SU-DHL-6 (cell line): ENCODE measurements around the gene HAT1.

ENCODE experiments used
- EZH2phosphoT487 ChIP-seq: fragments of 200-600 bp; sonication (generic), shearing (Covaris generic); conservative IDR thresholded peaks from 2 replicates; pipeline ENCODE4 v1.6.1; 2018; ENCODE audit warnings: mild to moderate bottlenecking, antibody characterized with exemption, low read length, moderate library complexity, mixed read lengths
- TF ChIP-seq, protein P1 (sequence below): fragments of 200-600 bp; sonication (generic); IDR thresholded peaks from one replicate; pipeline ENCODE4 v1.5.1; 2017; ENCODE audit warnings: antibody characterized with exemption, mild to moderate bottlenecking, low read length, moderate library complexity; ENCODE audit not compliant: insufficient read depth, poor library complexity, severe bottlenecking

DNA sequence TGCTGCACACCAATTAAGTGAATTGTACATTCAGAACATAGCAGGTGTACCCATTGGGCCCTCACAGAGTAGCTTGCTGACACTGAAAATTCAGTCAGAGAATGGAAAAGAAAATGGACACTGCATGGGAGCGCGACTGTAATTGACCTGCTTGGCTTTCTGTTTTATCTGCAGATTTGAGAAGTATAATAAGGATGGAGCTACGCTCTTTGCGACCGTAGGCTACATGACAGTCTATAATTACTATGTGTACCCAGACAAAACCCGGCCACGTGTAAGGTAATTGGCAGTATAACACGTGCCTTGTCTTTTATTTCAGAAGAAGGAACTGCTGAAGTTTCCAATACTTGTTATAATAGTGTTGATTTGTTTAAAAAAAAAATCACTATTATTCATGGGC lies 44.0 kb downstream of the HAT1 start:
- TF ChIP-seq, protein P1, sequence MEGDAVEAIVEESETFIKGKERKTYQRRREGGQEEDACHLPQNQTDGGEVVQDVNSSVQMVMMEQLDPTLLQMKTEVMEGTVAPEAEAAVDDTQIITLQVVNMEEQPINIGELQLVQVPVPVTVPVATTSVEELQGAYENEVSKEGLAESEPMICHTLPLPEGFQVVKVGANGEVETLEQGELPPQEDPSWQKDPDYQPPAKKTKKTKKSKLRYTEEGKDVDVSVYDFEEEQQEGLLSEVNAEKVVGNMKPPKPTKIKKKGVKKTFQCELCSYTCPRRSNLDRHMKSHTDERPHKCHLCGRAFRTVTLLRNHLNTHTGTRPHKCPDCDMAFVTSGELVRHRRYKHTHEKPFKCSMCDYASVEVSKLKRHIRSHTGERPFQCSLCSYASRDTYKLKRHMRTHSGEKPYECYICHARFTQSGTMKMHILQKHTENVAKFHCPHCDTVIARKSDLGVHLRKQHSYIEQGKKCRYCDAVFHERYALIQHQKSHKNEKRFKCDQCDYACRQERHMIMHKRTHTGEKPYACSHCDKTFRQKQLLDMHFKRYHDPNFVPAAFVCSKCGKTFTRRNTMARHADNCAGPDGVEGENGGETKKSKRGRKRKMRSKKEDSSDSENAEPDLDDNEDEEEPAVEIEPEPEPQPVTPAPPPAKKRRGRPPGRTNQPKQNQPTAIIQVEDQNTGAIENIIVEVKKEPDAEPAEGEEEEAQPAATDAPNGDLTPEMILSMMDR, result no peak
- no peak for TF ChIP-seq EZH2phosphoT487
